Measurements from ENCODE around the gene NIBAN1. TPM values are rescaled to one million over a fixed set of nuclear protein-coding genes. Genes with fewer than 3 reads are reported as not detected.

Gene NIBAN1
- total and polyA plus RNA-seq, 9 of the 15 experiments (the other 6 are each of a cell fraction or from before 2014, with no cell fraction given) = 1.5 to 26.6 (median 16.2) TPM

DNA sequence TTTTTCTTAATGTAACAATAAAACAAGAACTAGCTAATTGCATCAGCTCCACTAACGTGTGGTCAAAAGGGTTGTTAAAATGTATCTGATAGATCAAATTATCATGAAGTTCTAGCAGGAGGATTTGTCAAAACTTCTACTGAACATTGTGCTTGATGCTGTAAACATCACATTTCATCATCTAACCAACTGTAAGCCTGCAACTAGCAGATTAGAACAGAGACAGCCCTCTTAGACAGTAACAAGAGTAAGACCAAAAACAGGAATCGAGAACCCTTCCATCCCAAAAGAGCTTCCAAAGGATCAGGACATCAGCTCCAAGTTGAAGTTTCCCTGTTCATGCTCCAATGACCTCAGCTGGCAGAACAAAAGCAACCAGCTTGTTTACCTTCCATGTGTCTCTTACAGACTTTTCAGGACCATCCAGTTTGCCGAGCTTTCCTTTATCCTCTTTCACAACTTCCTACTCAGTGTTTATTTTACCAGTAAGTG is 44.6 kb downstream of the NIBAN1 start (continued):
- no peak for TF ChIP-seq ZBTB8A (IDR thresholded peaks at IDR 0.05; ENCODE audit: partially characterized antibody)
- TF ChIP-seq BACH1 (tag; IDR thresholded peaks at IDR 0.05) = no peak
- TF ChIP-seq HDAC2 (IDR thresholded peaks at IDR 0.05) = no peak
- TF ChIP-seq IFI16 (CRISPR knock-in tag; IDR thresholded peaks at IDR 0.05) = no peak
- no peak for TF ChIP-seq EHMT2 (IDR thresholded peaks at IDR 0.05)
- no peak for TF ChIP-seq HIVEP1 (CRISPR knock-in tag; IDR thresholded peaks at IDR 0.05)
- TF ChIP-seq ZNF77 (CRISPR knock-in tag; IDR thresholded peaks at IDR 0.05) = no peak
- TF ChIP-seq, protein P1, sequence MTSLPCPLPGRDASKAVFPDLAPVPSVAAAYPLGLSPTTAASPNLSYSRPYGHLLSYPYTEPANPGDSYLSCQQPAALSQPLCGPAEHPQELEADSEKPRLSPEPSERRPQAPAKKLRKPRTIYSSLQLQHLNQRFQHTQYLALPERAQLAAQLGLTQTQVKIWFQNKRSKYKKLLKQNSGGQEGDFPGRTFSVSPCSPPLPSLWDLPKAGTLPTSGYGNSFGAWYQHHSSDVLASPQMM (CRISPR knock-in tag; IDR thresholded peaks at IDR 0.05) = no peak
- TF ChIP-seq, protein P2, sequence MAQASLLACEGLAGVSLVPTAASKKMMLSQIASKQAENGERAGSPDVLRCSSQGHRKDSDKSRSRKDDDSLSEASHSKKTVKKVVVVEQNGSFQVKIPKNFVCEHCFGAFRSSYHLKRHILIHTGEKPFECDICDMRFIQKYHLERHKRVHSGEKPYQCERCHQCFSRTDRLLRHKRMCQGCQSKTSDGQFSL (CRISPR knock-in tag; IDR thresholded peaks at IDR 0.05) = no peak
- TF ChIP-seq, protein P2 (tag; IDR thresholded peaks at IDR 0.05) = no peak
- TF ChIP-seq, protein P3, sequence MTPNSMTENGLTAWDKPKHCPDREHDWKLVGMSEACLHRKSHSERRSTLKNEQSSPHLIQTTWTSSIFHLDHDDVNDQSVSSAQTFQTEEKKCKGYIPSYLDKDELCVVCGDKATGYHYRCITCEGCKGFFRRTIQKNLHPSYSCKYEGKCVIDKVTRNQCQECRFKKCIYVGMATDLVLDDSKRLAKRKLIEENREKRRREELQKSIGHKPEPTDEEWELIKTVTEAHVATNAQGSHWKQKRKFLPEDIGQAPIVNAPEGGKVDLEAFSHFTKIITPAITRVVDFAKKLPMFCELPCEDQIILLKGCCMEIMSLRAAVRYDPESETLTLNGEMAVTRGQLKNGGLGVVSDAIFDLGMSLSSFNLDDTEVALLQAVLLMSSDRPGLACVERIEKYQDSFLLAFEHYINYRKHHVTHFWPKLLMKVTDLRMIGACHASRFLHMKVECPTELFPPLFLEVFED (CRISPR knock-in tag; conservative IDR thresholded peaks at IDR 0.05) = no peak
- peak; percentile 90 for TF ChIP-seq SOX6 (IDR thresholded peaks at IDR 0.05)
- TF ChIP-seq CEBPB (tag; IDR thresholded peaks at IDR 0.05) = peak; percentile 67
- TF ChIP-seq ZNF586 (CRISPR knock-in tag; conservative IDR thresholded peaks at IDR 0.05) = no peak
- no peak for TF ChIP-seq MCM3 (IDR thresholded peaks at IDR 0.05)
- TF ChIP-seq ARID1B (IDR thresholded peaks at IDR 0.05) = peak; percentile 84
- TF ChIP-seq ZC3H4 (CRISPR knock-in tag; IDR thresholded peaks at IDR 0.05; ENCODE audit: borderline replicate concordance) = no peak
- TF ChIP-seq TEAD4 (IDR thresholded peaks at IDR 0.05; ENCODE audit: low read length) = peak; percentile 79; the same call in 1 of the 2 replicates
- no peak for TF ChIP-seq TEAD4 (CRISPR knock-in tag; IDR thresholded peaks at IDR 0.05; ENCODE audit: borderline replicate concordance)
- TF ChIP-seq MAZ (CRISPR knock-in tag; conservative IDR thresholded peaks at IDR 0.05 in 1 of 2, IDR thresholded peaks at IDR 0.05 in 1 of 2) = peak in 1 of 2 experiments; percentile 29; a peak in 1 of 4 replicates
- no peak for TF ChIP-seq XRCC3 (IDR thresholded peaks at IDR 0.05)
- no peak for TF ChIP-seq RBM22 (IDR thresholded peaks at IDR 0.05; ENCODE audit: low read depth, low read length, poor library complexity, severe bottlenecking)
- TF ChIP-seq PPARD (CRISPR knock-in tag; IDR thresholded peaks at IDR 0.05) = no peak
- TF ChIP-seq SMC3 (conservative IDR thresholded peaks at IDR 0.05; ENCODE audit: insufficient read depth, low read depth, low read length) = no peak
- no peak for TF ChIP-seq HMG20B (CRISPR knock-in tag; IDR thresholded peaks at IDR 0.05)
- TF ChIP-seq ZNF584 (CRISPR knock-in tag; IDR thresholded peaks at IDR 0.05; ENCODE audit: low read depth) = no peak
- peak; percentile 68 to 83; a peak in 2 of 4 replicates for TF ChIP-seq TRIM24 (IDR thresholded peaks at IDR 0.05)
- no peak for TF ChIP-seq CCAR2 (IDR thresholded peaks at IDR 0.05; ENCODE audit: low read depth, low read length)
- peak; percentile 57; the same call in 1 of the 2 replicates for TF ChIP-seq FOXM1 (IDR thresholded peaks at IDR 0.05; ENCODE audit: low read depth)
- TF ChIP-seq FOXM1 (CRISPR knock-in tag; IDR thresholded peaks at IDR 0.05; ENCODE audit: low read depth) = no peak
- no peak for TF ChIP-seq NELFE (IDR thresholded peaks at IDR 0.05; ENCODE audit: insufficient read depth, insufficient read length)
- TF ChIP-seq MTF1 (CRISPR knock-in tag; IDR thresholded peaks at IDR 0.05; ENCODE audit: borderline replicate concordance) = no peak

All from K562 (cell line).